Thyroid gland (tissue), 4 donors: ENCODE measurements around the gene SH3RF3. TPM values are rescaled to one million over a fixed set of nuclear protein-coding genes. Genes with fewer than 3 reads are reported as not detected.

ENCODE experiments used
- DNase-seq, 2 donors: peaks; one replicate each; pipeline ENCODE4 v3.0.0-alpha.2; 2019
- H3K27ac ChIP-seq, 3 donors: fragments of 200-600 bp; sonication (generic); 1 replicate in 2 of 3; 2 replicates in 1 of 3; pipeline ENCODE4 v1.5.1; 2016 to 2019; ENCODE audit warnings: mild to moderate bottlenecking in 1 of 3, moderate library complexity in 1 of 3
- H3K27me3 ChIP-seq: fragments of 200-600 bp; sonication (generic); one replicate; pipeline ENCODE4 v1.5.1; 2019
- H3K36me3 ChIP-seq, 2 donors: fragments of 200-600 bp; sonication (generic); one replicate each; pipeline ENCODE4 v1.5.1; 2016 to 2019
- H3K4me1 ChIP-seq, 2 donors: fragments of 200-600 bp; sonication (generic); one replicate each; pipeline ENCODE4 v1.5.1; 2017 to 2019
- H3K4me3 ChIP-seq, 3 donors: fragments of 200-600 bp; sonication (generic); replicated peaks in 1 of 3; 1 replicate in 2 of 3; 2 replicates in 1 of 3; pipeline ENCODE4 v1.5.1; 2016; ENCODE audit warnings: mild to moderate bottlenecking in 1 of 3
- H3K9me3 ChIP-seq: fragments of 200-600 bp; sonication (generic); one replicate; pipeline ENCODE4 v1.5.1; 2017
- POLR2A ChIP-seq, 2 donors: fragments of 450-650 bp; IDR thresholded peaks; one replicate each; pipeline ENCODE4 v1.6.1; 2017; ENCODE audit warnings: antibody characterized with exemption in 2 of 2, mild to moderate bottlenecking in 2 of 2, moderate library complexity in 1 of 2
- WGBS, 2 donors: methylation state at CpG; one replicate each; pipeline ENCODE4 v1.1.5; 2017; 5-methylcytosine and 5-hydroxymethylcytosine counted together
- intact Hi-C: fragments of 100-400 bp; cut with DNase I; formaldehyde crosslinking; loops from one replicate; pipeline ENCODE4 v1.15.1; 2023
- total RNA-seq, 4 donors: library from RNA; depleted of rRNA; stranded (reverse); fragments of >200 nt; gene quantifications; one replicate each; pipeline ENCODE4 v1.2.3, GENCODE V29; 2016
- TF ChIP-seq, protein P1 (sequence below), 6 experiments: fragments of 200-600 bp in 3 of 6; fragments of 450-650 bp in 3 of 6; sonication (generic) in 3 of 6; IDR thresholded peaks; one replicate each; pipeline ENCODE4 v1.5.1; 2016 to 2019; ENCODE audit warnings: antibody characterized with exemption in 6 of 6, mild to moderate bottlenecking in 2 of 6, inconsistent platforms in 1 of 6, moderate library complexity in 1 of 6

The SH3RF3 gene
- total RNA-seq, 4 donors from 2014 or later: 2.1 to 7.4 (median 2.8) TPM

DNA sequence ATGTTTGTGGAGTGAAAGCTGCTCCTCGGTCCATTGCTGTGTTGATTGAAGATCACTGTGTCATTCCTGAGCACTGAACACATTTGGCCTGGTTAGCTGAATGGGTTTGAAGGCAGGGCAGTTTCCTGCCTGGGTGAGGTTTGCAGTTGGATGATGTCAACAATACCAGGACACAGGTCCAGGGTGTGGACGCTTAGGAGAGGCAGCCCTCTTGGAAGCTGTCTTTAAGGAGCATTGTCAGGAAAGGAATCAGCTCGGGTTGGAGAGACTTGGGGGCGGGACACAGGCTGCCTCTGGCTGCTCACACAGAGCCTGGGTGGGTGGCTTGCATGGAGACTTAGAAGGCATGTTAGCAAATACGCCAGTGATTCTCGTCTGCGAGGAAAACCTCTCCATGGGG lies 247.1 kb downstream of the SH3RF3 start:
- no peak overlapping the region for H3K4me3 ChIP-seq
- intact Hi-C loops: no loop called here
- H3K4me1 ChIP-seq: peaks cover 4 to 12% of the 10 kb centered on the region in 2 donors
- no peak for DNase-seq
- TF ChIP-seq, protein P1, sequence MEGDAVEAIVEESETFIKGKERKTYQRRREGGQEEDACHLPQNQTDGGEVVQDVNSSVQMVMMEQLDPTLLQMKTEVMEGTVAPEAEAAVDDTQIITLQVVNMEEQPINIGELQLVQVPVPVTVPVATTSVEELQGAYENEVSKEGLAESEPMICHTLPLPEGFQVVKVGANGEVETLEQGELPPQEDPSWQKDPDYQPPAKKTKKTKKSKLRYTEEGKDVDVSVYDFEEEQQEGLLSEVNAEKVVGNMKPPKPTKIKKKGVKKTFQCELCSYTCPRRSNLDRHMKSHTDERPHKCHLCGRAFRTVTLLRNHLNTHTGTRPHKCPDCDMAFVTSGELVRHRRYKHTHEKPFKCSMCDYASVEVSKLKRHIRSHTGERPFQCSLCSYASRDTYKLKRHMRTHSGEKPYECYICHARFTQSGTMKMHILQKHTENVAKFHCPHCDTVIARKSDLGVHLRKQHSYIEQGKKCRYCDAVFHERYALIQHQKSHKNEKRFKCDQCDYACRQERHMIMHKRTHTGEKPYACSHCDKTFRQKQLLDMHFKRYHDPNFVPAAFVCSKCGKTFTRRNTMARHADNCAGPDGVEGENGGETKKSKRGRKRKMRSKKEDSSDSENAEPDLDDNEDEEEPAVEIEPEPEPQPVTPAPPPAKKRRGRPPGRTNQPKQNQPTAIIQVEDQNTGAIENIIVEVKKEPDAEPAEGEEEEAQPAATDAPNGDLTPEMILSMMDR (IDR thresholded peaks at IDR 0.05): no peak
- TF ChIP-seq POLR2A (IDR thresholded peaks at IDR 0.05): no peak
- H3K27me3 ChIP-seq: no peaks in the 10 kb centered on the region
- no peaks in the 10 kb centered on the region for H3K9me3 ChIP-seq
- H3K36me3 ChIP-seq: no peaks in the 10 kb centered on the region
- no peak overlapping the region for H3K27ac ChIP-seq
- 85 to 86% methylated on average over 7 of the region's 7 CpGs for WGBS, 2 donors

- Histone ChIP-seq H3K9me3 (no peaks in the 10 kb centered on the region), H3K4me3 (no peak overlapping the region), H3K4me1 (peaks cover 6 to 19% of the 10 kb centered on the region in 2 donors), H3K27ac (no peak overlapping the region), H3K36me3 (no peaks in the 10 kb centered on the region), H3K27me3 (no peaks in the 10 kb centered on the region)
- intact Hi-C loops: no loop called here
- DNase-seq: no peak
- TF ChIP-seq, protein P1 (IDR thresholded peaks at IDR 0.05): no peak
- TF ChIP-seq POLR2A (IDR thresholded peaks at IDR 0.05): no peak
- 95% methylated on average over 13 of the region's 13 CpGs for WGBS, 2 donors
Observed at GRCh38 chr2:109376796-109377495, 247.9 kb downstream of the SH3RF3 start.

GRCh38 chr2:109377976-109378375 lies 249.0 kb downstream of the SH3RF3 start:
- Histone ChIP-seq H3K4me3 (no peak overlapping the region), H3K9me3 (no peaks in the 10 kb centered on the region), H3K4me1 (peaks cover 12 to 21% of the 10 kb centered on the region in 2 donors), H3K27ac (no peak overlapping the region), H3K27me3 (no peaks in the 10 kb centered on the region), H3K36me3 (no peaks in the 10 kb centered on the region)
- WGBS, 2 donors: 80 to 92% methylated on average over 7 of the region's 7 CpGs
- TF ChIP-seq POLR2A (IDR thresholded peaks at IDR 0.05): no peak
- TF ChIP-seq, protein P1 (IDR thresholded peaks at IDR 0.05): no peak
- intact Hi-C loops: no loop called here
- no peak for DNase-seq

DNA sequence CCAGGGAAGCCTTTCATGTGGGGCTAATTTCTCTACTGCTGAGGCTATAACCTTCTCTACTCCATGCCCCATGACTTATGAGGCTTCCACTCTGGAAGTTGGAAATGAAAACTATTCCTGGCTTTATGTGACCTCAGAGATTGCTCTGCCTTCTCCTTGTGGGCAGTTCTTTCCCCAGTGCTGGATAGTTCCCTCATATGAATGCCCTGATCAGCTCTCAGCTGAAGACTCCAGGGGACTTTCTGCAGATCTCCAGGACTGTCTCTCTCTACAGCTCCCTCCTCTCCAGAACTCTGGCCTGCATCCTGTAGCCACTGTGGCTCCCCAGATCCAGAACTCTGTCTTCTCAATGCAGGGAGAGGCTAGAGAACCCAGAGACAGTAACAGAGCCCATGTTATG lies 249.7 kb downstream of the SH3RF3 start:
- no peak for TF ChIP-seq POLR2A (IDR thresholded peaks at IDR 0.05)
- TF ChIP-seq, protein P1 (IDR thresholded peaks at IDR 0.05): no peak
- Histone ChIP-seq H3K36me3 (no peaks in the 10 kb centered on the region), H3K9me3 (no peaks in the 10 kb centered on the region), H3K27me3 (no peaks in the 10 kb centered on the region), H3K27ac (no peak overlapping the region), H3K4me1 (peaks cover 19 to 28% of the 10 kb centered on the region in 2 donors), H3K4me3 (no peak overlapping the region)
- intact Hi-C loops: no loop called here
- DNase-seq: no peak

GRCh38 chr2:109379507-109379906 lies 250.5 kb downstream of the SH3RF3 start:
- H3K9me3 ChIP-seq: no peaks in the 10 kb centered on the region
- intact Hi-C loops: no loop called here
- peaks cover 25 to 36% of the 10 kb centered on the region in 2 donors for H3K4me1 ChIP-seq
- H3K27ac ChIP-seq: no peak overlapping the region
- H3K36me3 ChIP-seq: no peaks in the 10 kb centered on the region
- no peak overlapping the region for H3K4me3 ChIP-seq
- DNase-seq: no peak
- WGBS, 2 donors: 87 to 91% methylated on average over 7 of the region's 7 CpGs
- TF ChIP-seq, protein P1 (IDR thresholded peaks at IDR 0.05): no peak
- TF ChIP-seq POLR2A (IDR thresholded peaks at IDR 0.05): no peak
- no peaks in the 10 kb centered on the region for H3K27me3 ChIP-seq
